Thoracic aorta (tissue), 2 donors: ENCODE measurements around the gene CD300E. TPM values are rescaled to one million over a fixed set of nuclear protein-coding genes. Genes with fewer than 3 reads are reported as not detected.

Source experiments
- ATAC-seq: fragments of 150-250 bp; one replicate; pipeline ENCODE4 v1.8.0; 2017; ENCODE audit warnings: low read depth; ENCODE audit not compliant: insufficient number of reproducible peaks, low FRiP score
- DNase-seq: peaks from one replicate; pipeline ENCODE4 v3.0.0-alpha.2; 2020; ENCODE audit warnings: low spot score
- H3K27ac ChIP-seq, 2 donors: fragments of 200-600 bp; sonication (generic); 1 replicate in 1 of 2; 2 replicates in 1 of 2; pipeline ENCODE4 v1.5.1; 2016; ENCODE audit warnings: mild to moderate bottlenecking in 2 of 2, moderate library complexity in 2 of 2
- H3K27me3 ChIP-seq: fragments of 200-600 bp; sonication (generic); replicated peaks from 2 replicates; pipeline ENCODE4 v1.6.0; 2016; ENCODE audit warnings: mild to moderate bottlenecking; ENCODE audit not compliant: insufficient read depth
- H3K36me3 ChIP-seq: fragments of 200-600 bp; sonication (generic); one replicate; pipeline ENCODE4 v1.5.1; 2016
- H3K4me1 ChIP-seq, 2 donors: fragments of 200-600 bp; sonication (generic); 1 replicate in 1 of 2; 2 replicates in 1 of 2; pipeline versions ENCODE4 v1.5.1 to v1.6.0; 2016; ENCODE audit warnings: low read depth in 2 of 2, mild to moderate bottlenecking in 1 of 2; ENCODE audit not compliant: control insufficient read depth in 1 of 2
- H3K4me3 ChIP-seq: fragments of 200-600 bp; sonication (generic); 2 replicates; pipeline ENCODE4 v1.5.1; 2016; ENCODE audit warnings: mild to moderate bottlenecking
- H3K9me3 ChIP-seq: fragments of 200-600 bp; sonication (generic); 2 replicates; pipeline ENCODE4 v1.5.1; 2016
- total RNA-seq, 2 donors: library from RNA; depleted of rRNA; stranded (reverse); fragments of >200 nt; gene quantifications; one replicate each; pipeline versions ENCODE4 v1.1.0 to v1.2.3, GENCODE V29; 2016
- TF ChIP-seq, protein P1 (sequence below): fragments of 200-600 bp; sonication (generic); IDR thresholded peaks from one replicate; pipeline ENCODE4 v1.5.1; 2019; ENCODE audit warnings: antibody characterized with exemption

CD300E gene
- total RNA-seq, 2 donors from 2014 or later = 0.14 to 10.4 TPM

DNA sequence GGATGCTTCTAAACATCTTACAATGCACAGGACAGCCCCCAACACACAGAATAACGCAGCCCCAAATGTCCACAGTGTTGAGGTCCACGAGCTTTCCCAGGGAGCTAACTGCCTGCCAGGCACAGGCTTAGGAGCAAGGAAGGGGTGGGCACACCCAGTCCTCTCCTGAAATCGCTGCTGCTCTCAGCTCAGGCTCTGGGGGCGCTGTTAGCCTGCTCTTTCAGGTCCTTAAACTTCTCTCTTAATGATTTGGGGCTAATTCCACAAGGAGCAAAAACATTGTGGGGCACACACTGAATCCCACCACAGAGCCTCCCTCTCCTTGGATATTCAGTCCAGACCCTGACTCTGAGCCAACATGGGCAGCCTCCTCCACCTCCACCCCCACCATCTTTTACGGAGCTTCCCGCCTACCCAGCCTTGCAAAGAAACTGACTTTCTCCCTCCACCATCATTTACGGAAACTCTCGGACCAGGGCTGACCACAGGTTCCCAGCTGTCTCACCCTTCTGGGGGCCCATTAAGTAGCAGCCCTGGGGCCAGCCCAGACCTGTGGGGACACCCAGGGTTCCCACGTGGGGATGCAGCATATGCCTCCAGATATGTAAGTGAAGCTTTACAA lies 57.3 kb downstream of the CD300E start:
- TF ChIP-seq, protein P1, sequence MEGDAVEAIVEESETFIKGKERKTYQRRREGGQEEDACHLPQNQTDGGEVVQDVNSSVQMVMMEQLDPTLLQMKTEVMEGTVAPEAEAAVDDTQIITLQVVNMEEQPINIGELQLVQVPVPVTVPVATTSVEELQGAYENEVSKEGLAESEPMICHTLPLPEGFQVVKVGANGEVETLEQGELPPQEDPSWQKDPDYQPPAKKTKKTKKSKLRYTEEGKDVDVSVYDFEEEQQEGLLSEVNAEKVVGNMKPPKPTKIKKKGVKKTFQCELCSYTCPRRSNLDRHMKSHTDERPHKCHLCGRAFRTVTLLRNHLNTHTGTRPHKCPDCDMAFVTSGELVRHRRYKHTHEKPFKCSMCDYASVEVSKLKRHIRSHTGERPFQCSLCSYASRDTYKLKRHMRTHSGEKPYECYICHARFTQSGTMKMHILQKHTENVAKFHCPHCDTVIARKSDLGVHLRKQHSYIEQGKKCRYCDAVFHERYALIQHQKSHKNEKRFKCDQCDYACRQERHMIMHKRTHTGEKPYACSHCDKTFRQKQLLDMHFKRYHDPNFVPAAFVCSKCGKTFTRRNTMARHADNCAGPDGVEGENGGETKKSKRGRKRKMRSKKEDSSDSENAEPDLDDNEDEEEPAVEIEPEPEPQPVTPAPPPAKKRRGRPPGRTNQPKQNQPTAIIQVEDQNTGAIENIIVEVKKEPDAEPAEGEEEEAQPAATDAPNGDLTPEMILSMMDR = no peak
- no peak for DNase-seq

DNA sequence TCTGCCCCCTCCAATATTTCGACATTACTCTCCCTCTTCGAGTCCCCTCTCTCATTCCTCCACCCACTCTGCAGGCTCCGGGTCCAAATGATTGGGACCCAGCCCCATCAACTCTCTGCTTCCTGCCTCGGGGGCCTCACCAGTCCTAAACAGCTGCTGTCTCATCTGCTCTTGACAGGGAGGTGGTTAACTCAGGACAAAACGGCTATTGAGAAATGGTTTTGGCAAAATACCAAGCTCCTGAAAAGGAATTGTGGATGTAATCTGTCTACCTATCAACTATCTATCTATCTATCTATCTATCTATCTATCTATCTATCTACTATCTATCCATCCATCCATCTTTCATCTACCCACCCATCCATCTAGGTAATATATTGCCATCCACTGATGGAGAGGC lies 58.4 kb downstream of the CD300E start:
- TF ChIP-seq, protein P1 = no peak

More for the DNA sequence above, 57.3 kb downstream of the CD300E start:
- Histone ChIP-seq H3K4me3 (no peak overlapping the region), H3K27me3 (no peaks in the 10 kb centered on the region), H3K36me3 (no peaks in the 10 kb centered on the region), H3K27ac (no peak overlapping the region), H3K9me3 (no peaks in the 10 kb centered on the region), H3K4me1 (peaks cover 0 to 4% of the 10 kb centered on the region in 2 donors)
- ATAC-seq = no peak

DNA sequence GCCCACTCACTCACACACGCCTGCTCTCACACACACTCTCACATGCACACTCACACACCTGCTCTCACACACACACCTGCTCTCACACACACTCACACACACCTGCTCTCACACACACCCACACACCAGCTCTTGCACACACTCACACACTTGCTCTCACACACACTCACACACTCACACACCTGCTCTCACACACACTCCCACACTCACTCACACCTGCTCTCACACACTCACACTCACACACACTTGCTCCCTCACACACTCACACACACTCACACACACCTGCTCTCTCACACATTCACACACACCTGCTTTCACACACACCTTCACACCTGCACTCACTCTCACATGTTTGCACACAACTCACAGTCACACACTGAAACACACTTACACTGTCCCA lies 60.2 kb downstream of the CD300E start:
- no peaks in the 10 kb centered on the region for H3K27me3 ChIP-seq
- DNase-seq (no peak), ATAC-seq (no peak)
- peaks cover 0 to 4% of the 10 kb centered on the region in 2 donors for H3K4me1 ChIP-seq
- no peaks in the 10 kb centered on the region for H3K36me3 ChIP-seq
- TF ChIP-seq, protein P1 = no peak
- no peak overlapping the region for H3K27ac ChIP-seq
- H3K4me3 ChIP-seq = no peak overlapping the region
- H3K9me3 ChIP-seq = no peaks in the 10 kb centered on the region

More for the DNA sequence above, 58.4 kb downstream of the CD300E start:
- no peak overlapping the region for H3K27ac ChIP-seq
- peaks cover 0 to 4% of the 10 kb centered on the region in 2 donors for H3K4me1 ChIP-seq
- H3K9me3 ChIP-seq = no peaks in the 10 kb centered on the region
- H3K27me3 ChIP-seq = no peaks in the 10 kb centered on the region
- DNase-seq (no peak), ATAC-seq (no peak)
- H3K4me3 ChIP-seq = no peak overlapping the region
- no peaks in the 10 kb centered on the region for H3K36me3 ChIP-seq

DNA sequence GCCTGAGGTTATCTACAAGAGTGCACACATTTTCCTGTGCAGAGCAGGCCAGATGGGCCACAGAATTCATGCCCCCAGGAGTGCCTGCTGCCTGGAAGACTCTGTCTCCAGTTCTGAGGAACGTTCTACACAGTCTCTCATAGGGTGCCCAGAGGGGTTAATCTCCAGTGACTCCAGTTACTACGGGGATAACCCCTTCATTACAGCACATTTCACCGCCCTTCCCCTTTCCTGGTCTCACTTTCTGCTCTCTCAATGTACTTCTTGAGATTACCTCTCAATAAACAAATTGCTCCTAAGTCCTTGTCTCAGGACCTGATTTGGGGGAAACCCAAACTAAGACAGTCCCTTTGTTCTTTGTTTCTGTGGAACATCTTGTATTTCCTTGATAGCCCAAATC lies 62.0 kb downstream of the CD300E start:
- H3K4me1 ChIP-seq = no peaks in the 10 kb centered on the region
- ATAC-seq = no peak

More for the DNA sequence above, 62.0 kb downstream of the CD300E start:
- Histone ChIP-seq H3K27me3 (no peaks in the 10 kb centered on the region), H3K9me3 (no peaks in the 10 kb centered on the region), H3K4me3 (no peak overlapping the region), H3K36me3 (no peaks in the 10 kb centered on the region), H3K27ac (no peak overlapping the region)
- TF ChIP-seq, protein P1 = no peak
- DNase-seq = no peak

Other genes starting within 250 kb of the CD300E start
- 10 to 100 TPM; 56.0 to 67.0 TPM for gene GPRC5C, start 191.7 kb downstream of the CD300E start, total RNA-seq
- 1 to 10 TPM; 7.7 to 8.0 TPM for gene CD300A, start 157.1 kb downstream of the CD300E start, total RNA-seq
- under 1 TPM; 0.81 to 0.85 TPM for gene CD300LB, start 92.3 kb downstream of the CD300E start, total RNA-seq
- gene CD300C, start 77.6 kb downstream of the CD300E start, total RNA-seq = 1 to 10 TPM; 2.5 to 4.3 TPM
- not detected for gene CD300H, start 56.2 kb downstream of the CD300E start, total RNA-seq
- not detected for gene CD300LD, start 31.5 kb downstream of the CD300E start, total RNA-seq
- gene CD300LF, start 89.2 kb upstream of the CD300E start, total RNA-seq = 1 to 10 TPM in 1 of 2 donors, not detected in 1; 2.3 TPM
- gene RAB37, start 113.5 kb upstream of the CD300E start, total RNA-seq = 1 to 10 TPM; 2.2 to 3.2 TPM
- gene NHERF1, start 124.9 kb upstream of the CD300E start, total RNA-seq = 10 to 100 TPM; 23.2 to 32.8 TPM
- 10 to 100 TPM; 37.1 to 39.4 TPM for gene NAT9, start 152.6 kb upstream of the CD300E start, total RNA-seq
- 1 to 10 TPM in 1 of 2 donors, under 1 TPM in 1; 0.42 to 1.4 TPM for gene GRIN2C, start 236.1 kb upstream of the CD300E start, total RNA-seq
- gene FDXR, start 249.3 kb upstream of the CD300E start, total RNA-seq = 1 to 10 TPM; 4.4 to 9.7 TPM